AG08395 (cell line): Measurements from ENCODE around the gene ZWILCH.
"Not testable (repeated sequence)": the region's sequence is repeated elsewhere in the genome, so short reads cannot be mapped to it uniquely, and the experiment has no call there.

Source experiments
- DNase-seq: peaks from one replicate; pipeline ENCODE4 v3.0.0; 2012; ENCODE audit warnings: mixed read lengths, low spot score

Gene ZWILCH

DNA sequence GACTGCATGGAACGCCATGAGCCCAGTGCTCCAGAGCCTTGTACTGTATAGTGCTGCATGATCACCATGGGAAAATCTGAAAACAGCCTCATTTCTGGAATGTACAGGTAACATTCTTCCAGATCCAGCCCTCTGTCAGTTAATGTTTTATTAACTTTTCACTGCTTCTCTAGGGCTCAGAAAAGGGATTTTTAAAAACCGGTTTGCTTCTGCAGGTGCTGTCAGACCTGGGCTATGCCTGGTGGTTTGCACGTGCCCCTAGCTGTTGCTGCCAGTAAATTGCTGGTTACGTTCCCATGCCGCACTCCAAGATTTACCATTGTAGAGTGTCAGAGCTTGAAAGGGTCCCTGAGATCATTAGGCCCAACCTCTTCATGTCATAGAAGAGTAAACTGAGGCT, 16.6 kb upstream of the ZWILCH start:
- DNase-seq: no peak

DNA sequence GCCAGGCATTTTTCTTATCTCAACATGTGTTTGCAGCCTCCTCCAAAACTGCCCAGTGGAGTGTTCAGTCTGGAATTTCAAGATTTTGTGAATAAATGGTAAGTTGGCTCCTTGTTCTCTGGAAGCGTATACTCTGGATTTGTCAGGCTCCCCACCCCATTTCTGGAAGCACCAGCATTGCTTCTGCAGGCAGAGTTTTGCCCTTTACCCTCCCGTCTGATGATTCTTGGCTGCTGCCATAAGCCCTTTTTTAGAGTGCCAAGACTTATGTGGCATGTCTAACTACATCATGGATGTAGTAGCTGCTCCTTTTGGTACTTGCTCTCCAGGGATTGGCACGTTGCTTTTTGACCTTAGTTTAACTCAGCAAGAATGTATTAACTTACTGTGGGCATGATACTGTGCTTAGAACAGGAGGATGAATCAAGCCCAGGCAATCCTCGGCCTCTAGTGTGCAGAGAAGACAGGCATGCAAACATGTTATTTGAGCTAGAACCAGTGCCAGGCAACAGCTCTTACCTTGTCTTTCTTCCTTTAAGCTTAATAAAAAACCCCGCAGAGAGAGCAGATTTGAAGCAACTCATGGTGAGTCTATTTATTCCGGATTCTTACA, 15.8 kb upstream of the ZWILCH start:
- DNase-seq: no peak

DNA sequence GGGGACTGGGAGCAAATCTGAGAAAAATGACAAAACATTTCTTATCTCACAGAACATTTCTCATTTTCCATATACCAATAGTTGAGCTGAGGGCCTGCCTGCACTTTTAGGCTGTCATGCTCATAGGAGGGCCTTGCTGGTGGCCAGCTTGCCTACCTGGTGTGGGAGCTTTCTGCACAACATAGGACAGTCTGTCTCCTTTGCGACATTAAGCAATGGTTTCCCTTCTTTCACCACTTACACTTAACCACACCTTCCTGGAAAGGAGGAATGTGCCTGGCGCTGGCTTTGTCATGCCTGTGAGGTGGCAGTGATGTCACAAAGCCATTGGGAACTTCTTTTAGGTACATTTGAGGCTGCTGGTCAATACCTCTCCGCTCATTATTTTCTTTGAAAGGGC, 13.3 kb upstream of the ZWILCH start:
- DNase-seq: no peak

DNA sequence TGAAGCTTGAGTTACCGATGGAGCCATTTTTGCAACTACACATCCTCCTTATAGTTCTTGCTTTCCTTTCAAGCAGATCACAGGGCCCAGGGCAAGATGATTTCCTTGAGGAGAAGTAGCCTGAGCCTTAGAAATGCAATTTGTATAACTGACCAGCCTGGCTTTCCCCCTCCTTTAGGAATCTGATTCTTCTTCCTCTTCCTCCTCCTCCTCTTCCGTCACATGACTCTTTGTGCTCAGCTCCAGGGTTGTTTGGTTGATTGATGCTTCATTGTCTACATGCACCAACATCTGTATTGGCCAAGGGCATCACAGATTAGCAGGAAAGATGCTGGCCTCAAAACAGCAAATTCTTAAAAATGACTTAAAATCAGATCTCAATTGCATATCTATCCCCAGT, 10.9 kb upstream of the ZWILCH start:
- DNase-seq: no peak

DNA sequence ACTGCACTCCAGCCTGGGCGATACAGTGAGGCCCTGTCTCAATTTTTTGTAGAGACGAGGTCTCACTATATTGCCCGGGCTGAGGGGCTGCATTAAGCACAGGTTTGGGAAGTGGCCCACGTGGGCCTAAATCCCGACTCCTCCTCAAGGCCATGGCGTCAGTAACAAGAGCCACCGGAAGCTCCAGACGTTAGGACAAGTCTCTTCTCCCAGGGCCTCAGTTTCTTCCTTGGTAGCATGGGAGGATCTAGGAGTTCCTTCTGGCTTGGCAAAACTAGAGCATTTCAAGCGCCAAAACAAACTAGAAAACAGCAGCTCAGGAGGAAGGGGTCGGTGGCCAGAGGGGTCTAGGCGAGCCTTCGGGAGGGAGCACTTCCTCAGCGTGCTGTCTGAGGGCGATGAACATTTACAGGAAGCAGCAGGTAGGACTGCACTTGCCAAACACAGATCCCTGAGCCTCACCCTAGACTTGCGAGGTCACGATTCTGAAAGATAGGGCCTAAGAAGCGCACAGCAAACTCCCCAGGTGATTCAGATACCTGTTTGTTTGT, 8.1 kb upstream of the ZWILCH start:
- DNase-seq: no peak

DNA sequence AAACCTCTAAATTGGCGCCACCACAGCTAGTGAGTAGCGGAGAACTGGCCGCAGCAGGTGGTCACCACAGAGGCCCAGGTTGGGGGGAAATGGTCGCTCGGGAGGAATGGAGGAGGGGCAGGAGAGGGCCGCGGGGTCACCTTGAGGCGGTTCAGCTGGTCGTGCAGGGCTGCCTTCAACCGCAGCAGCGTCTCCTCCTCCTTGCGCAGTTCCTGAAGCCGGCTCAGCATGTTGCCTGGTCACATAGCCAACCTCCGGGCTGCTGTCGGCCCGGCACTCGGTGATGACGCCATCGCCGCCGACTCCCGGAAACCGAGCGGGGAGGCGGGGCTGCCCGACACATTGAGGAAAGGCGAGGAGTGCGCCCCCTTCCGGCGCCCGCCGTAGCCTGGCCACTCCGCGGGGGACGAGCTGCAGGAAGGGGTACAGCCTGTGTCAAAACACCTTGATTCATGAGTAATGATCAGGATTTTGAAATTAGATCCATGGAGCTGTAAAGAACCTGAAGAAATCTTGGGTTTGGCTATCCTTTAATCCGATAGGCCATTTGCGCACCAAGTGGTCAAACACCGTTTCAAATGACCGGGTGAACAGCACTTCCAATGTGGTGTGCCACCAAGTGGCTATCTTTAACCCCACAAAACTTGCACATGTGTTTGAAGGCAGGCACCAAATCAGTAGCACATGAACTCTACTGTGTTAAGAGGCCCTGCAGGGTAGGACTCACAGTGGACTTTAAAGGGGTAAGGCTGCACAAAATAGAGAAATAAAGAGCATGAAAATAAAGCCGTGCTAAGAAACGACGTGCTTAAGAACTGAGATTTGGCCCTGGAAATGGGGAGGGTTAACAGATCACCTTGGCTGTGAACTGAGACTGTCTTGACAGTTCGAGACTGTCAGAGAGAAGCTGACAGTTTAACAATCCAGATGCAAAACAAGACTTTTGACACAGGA, 7.3 kb upstream of the ZWILCH start, which contains the start of gene SNAPC5:
Gene SNAPC5, minus strand, starts transcription at position 261 of the 954 bp plus-strand sequence. Its CDS starts 31 bp downstream, at position 230.
- DNase-seq: peak; percentile 94

DNA sequence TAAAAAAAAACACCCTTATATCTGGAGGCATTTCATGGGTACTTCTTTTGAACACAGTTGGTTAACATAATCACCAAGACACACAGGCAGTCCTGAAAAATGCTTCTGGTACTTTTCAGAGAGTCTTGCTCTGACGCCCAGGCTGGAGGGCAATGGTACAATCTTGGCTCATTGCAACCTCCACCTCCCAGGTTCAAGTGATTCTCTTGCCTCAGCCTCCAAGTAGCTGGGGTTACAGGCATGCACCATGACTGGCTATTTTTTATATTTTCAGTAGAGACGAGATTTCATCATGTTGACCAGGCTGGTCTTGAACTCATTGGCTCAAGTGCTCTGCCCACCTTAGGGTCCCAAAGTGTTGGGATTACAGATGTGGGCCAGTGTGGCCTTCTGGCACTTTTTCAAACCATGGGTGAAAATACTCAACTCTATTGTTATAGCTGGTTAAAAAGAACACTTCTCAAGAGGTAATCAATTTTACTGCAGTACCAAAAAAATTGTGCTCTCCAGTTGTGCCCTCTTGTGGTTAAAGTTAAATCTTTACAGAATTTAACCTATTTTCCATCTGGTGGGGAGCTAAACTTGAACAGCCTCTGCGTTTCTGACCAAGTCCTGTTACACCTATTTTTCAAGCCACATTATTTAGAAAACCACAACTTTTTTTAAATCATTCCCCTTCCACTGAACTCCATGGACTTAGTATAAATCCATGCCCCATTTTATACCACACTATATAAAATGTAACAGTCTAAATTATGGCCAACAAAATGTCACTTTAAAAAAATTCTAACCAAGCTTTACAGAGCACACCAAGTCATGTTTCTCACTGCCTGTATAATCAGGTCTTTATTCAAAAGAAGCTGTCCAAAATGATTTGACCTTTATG, 6.4 kb upstream of the ZWILCH start:
- peak; percentile 27 for DNase-seq

DNA sequence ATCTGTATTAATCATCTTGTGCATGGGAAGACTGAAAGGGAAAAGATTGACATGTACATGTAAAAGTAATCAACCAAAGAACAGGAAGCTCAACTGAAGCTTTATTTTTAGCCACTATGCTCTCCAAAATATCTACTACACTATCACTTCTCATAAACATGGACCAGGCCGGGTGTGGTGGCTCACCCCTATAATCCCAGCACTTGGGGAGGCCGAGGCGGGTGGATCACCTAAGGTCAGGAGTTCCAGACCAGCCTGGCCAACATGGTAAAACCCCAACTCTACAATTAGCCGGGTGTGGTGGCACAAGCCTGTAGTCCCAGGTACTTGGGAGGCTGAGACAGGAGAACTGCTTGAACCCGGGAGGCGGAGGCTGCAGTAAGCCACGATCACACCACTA, 4.8 kb upstream of the ZWILCH start:
- not testable (repeated sequence) for DNase-seq

DNA sequence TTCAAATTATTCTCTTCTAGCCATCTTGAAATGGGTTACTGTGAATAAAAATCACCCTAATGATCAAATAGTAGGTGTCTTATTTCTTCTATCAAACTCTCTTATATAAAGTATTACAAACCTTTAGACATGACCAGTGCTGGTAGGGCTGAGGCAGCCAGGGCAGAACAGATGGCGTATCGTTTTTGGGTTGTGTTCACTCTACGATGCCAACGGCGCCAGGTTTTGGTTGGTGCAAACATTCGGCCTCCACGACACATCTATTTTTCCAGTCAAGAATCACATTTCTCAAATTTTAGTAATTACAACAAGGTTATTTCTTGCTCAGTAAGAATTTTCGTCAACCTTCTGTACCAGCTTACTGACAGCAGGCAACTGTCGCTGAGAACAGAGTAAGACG, 2.6 kb upstream of the ZWILCH start:
- no peak for DNase-seq

DNA sequence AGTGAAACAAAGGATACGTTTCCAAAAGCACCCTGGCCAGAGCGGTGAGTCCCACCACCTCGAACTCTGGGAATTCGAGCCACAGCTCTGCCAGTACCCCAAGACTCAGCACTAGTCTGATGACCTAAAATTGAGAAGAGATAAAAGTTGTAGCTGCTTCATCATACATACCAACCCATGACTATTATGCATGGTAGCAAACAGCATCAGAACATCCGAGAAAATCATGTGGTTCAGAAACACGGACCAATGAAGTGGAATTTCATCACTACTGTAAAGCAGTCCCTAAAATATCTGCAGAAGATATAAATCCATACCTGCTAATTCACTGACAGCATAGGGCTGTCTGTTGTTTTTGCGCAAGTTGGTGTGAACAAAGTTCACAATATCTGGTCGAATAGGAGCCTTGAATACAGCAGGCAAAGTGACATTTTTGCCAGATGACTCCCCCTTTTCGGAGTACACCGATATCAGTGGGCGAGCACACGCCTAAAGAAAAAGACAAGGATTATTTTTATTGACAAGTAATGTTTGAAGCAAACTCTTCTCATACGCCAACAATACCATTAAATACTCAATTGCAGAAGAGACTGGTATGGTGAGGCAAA, 2.0 kb upstream of the ZWILCH start:
- DNase-seq: not testable (repeated sequence)

DNA sequence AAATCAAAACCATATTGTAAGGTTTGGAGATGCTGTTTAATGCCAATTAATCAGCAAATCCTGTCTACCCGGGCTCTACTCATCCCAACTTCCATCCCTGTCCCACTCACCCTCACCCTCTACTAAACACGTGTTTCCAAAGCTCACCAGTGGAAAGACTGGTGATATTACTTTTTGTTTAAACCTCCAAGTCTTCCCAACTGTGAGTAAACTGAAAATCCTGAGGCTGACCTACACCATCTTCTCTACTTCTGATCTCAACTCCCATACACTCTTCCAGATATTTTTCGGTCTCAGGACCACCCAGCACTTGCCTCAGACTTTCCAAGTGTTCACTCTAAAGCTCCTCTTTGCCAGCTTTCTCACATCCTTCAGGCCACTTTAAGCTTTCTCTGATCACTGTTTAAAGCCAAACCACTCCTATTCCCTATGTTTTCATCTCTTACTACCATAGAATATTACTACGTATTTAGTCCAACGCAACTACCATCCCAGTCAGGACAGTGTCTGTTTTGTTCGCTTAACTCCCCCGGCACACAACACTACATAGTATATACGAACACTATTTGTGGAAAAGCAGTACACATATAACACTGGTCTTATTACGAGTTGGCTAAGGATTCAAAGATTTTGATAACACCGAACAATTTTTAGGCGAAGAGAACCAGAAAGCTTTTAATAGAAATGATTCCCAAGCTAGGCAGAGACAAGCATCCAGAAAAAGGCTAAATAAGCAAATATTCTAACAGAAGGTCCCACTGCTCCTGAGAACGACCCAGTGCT, 1.2 kb upstream of the ZWILCH start:
- peak; percentile 18 for DNase-seq

DNA sequence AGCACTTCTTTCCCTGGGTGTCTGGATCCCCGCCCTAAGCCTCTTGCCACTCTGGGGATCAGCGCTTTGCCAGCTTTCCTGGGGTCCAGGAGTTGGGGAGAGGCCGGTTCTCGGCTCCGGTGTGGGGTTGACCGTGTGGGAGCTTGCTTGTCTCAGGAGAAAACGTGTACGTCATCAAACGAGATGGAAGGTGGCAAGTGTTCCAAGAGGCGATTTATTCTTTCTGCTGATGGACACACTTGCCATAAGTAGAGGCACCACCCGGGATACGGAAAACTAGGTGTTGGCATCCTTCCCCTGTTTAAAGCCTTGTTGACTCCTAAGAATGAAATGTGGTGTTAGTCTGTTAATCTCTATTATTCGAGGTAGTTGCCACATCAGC, 295 bp downstream of the ZWILCH start:
- no peak for DNase-seq

DNA sequence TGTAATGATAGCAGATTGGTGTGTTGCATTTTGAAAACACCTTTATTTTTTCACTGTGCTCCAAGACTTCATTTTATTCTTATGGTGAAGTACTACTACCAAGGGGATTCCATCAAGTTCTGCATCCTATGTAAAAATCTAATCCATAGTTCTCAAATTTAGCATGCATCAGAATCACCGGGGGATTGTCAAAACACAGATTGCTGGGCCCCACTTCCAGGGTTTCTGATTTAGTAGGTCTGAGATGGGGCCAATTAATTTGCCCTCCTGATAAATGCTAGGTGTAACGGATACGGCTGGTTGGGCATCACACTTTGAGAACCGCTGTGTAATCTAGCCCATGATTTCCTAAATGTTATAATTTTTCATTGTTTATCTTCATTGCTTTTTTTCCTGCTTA, 692 bp downstream of the ZWILCH start:
- DNase-seq: no peak

DNA sequence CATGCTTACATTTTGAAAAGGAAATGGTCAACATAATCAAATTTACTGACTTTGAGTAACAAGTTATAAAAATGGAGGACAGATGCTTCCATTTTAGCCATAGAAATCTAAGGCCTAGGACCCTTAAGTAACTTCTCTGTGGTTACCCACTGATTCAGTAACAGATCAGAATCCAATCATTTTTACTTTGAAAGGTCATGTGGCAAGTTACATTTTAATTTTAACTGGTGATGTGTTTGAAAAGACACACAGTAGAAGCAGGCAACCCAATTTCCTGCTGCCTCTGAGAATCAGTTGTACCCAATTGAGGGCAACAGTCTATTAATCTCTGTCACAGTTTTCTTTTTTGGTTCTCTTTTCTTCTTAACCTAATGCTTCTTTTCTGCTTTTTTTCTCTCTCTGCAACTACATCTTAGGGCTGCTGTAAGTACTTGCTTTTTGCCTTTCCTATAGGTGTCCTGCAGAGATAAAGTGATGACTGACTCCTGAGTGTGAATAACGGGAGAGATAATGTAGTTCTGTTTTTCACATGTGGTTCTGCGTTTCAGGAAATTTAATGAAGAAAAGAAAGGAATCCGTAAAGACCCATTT, 3.3 kb downstream of the ZWILCH start:
- no peak for DNase-seq

DNA sequence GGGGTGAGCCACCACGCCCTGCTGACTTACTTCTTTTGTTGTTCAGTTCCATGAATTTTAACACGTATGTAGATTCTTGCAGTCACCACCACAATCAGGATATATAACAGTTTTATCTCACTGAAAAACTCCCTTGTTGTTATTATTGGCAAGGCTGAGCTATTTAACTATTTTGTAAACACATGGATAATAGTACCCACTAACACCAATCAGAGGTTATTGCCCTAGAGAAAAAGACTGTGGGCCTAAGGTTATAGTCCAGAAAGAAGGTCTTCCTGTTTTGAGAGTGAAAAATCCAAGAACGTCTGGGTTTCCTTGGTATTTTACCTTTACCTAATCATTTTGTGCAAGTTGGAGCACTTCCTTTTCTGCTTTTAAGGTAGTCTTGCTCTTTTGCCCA, 9.5 kb downstream of the ZWILCH start:
- DNase-seq: no peak

DNA sequence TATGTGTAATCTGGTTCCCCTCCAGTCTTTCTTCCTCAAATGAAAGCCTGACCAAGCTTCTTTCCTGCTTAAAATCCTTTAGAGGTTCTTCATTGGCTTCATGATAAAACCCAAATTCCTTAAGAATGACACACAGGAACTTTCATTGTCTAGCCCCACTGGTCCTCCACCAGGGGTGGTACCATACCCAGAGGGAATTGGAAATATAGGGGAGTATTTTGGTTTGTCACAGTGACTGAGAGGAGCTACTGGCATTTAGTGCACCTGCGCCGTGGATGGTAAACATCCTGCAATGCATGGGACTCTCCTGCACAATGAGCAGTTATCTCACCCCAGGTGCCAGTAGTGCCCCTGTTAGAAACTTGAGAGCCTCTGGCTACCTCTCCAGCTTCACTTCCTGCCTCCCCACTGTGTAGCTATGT, 10.8 kb downstream of the ZWILCH start:
- peak; percentile 32 for DNase-seq

DNA sequence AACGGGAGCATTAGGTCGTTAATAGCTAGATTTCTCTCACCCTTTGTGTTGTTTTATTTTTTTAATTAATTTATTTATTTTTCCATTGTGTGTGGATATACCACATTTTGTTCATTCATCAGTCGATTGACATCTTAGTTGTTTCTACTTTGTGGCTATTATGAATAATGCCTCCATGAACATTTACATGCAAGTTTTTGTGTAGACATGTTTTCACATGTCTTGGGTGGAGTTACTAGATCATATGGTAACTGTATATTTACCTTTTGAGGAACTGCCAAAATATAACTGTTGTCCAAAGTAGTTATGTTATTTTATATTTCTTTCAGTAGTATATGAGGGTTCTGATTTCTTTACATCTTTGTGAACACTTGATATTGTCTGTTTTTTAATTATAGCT, 18.8 kb downstream of the ZWILCH start:
- no peak for DNase-seq

DNA sequence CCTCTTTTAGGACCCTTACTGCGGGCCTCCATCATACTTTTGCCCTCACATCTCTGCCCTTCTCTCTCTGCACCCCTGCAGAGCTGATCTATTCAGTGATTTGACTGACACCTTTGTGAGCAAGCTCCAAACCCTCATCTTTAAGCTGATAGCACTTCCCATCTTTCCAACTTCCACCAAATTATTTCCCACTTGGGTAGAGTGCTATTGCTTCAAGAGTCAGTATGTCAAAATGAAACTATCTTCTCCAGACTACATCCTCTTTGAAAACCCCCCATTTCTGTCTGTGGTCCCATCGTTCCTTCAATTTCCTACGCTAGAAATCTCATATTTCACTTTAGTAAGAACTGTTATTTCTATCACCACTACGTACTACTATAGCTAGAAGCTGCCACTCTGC, 19.7 kb downstream of the ZWILCH start:
- DNase-seq: no peak

DNA sequence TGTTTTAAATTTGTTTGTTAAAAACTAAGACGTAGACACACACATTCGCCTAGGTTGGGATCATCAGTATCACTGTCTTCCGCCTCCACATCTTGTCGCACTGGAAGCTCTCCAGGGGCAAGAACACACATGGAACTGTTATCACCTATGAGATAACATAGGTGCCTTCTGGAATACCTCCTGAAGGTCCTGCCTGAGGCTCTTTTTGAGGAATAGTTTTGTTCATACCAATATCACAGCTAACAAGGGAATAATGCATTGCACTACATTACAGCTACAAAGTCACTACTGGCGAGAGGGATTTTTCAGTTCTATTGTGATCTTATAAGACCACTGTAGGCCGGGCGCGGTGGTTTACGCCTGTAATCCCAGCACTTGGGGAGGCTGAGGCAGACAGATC, 29.9 kb downstream of the ZWILCH start:
- DNase-seq: no peak

DNA sequence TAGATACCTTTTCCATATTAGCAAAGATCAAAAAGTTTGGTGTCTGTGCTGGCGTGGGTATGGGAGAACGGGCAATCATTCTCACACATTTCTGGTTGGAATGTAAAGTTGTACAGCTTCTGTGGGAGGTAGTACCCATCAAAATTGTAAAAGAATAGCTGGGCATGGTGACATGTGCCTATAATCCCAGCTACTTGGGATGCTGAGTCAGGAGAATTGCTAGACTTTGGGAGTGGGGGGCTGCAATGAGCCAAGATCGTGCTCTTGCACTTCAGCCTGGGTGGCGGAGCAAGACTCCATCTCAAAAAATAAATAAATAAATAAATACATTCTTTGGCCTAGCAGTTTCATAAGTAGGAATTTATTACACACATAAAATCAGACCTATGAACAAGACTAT, 37.8 kb downstream of the ZWILCH start:
- DNase-seq: no peak

DNA sequence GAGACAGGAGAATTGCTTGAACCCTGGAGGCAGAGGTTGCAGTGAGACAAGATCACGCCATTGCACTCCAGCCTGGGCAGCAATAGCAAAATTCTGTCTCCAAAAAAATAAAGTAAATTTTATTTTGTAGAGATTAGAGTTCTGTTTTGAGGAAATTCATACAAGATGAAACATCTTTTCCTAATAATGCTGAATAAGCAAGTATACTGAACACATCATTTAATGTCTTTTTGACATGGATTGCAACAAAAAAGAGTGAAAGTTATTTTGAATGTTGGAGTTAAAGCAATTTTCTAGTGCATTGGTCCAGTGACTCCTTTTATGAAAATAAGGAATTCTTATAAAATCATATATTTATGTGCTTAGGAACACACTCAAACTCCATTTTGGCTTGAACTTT, 40.1 kb downstream of the ZWILCH start:
- DNase-seq: no peak
